ENCODE data around the gene TMEM236.

TMEM236 gene

GRCh38 chr10:17709492-17709891 lies 42.5 kb upstream of the TMEM236 start:
- Histone ChIP-seq H3K27me3 (replicated peaks; ENCODE audit: insufficient read depth, low read length) (no peaks in the 10 kb centered on the region), H3K79me2 (ENCODE audit: low read length) (no peaks in the 10 kb centered on the region), H4K20me1 (ENCODE audit: insufficient read depth, low read length) (no peaks in the 10 kb centered on the region), H3K9me2 (replicated peaks; ENCODE audit: insufficient read depth, low read length) (no peaks in the 10 kb centered on the region), H3K4me3 (ENCODE audit: low read length) (no peak overlapping the region), H3F3A (ENCODE audit: insufficient read depth, low read length) (no peaks in the 10 kb centered on the region), H3K36me3 (replicated peaks; ENCODE audit: insufficient read depth, low read length) (no peaks in the 10 kb centered on the region), H3K27ac (ENCODE audit: low read length) (no peak overlapping the region), H3K4me1 (ENCODE audit: low read length) (no peaks in the 10 kb centered on the region), H2AFZ (ENCODE audit: low read length) (no peak overlapping the region), H3K9ac (ENCODE audit: low read length) (no peak overlapping the region), H3K4me2 (ENCODE audit: low read depth, low read length) (no peak overlapping the region), H3K9me3 (replicated peaks; ENCODE audit: insufficient read depth, low read length) (no peaks in the 10 kb centered on the region)
- TF ChIP-seq EZH2phosphoT487 (IDR thresholded peaks at IDR 0.05; ENCODE audit: low read length) (no peak), EZH2 (optimal IDR thresholded peaks at IDR 0.05; ENCODE audit: low read depth, low read length) (no peak), CTCF (IDR thresholded peaks at IDR 0.05; ENCODE audit: low read length) (no peak)
- no peak for DNase-seq

- Histone ChIP-seq H3K9me3 (replicated peaks; ENCODE audit: insufficient read depth, low read length) (no peaks in the 10 kb centered on the region), H3K4me1 (ENCODE audit: low read length) (no peaks in the 10 kb centered on the region), H3K9ac (ENCODE audit: low read length) (no peak overlapping the region), H3F3A (ENCODE audit: insufficient read depth, low read length) (no peaks in the 10 kb centered on the region), H3K4me2 (ENCODE audit: low read depth, low read length) (no peak overlapping the region), H3K27me3 (replicated peaks; ENCODE audit: insufficient read depth, low read length) (no peaks in the 10 kb centered on the region), H3K9me2 (replicated peaks; ENCODE audit: insufficient read depth, low read length) (no peaks in the 10 kb centered on the region), H3K4me3 (ENCODE audit: low read length) (no peak overlapping the region), H2AFZ (ENCODE audit: low read length) (no peak overlapping the region), H4K20me1 (ENCODE audit: insufficient read depth, low read length) (no peaks in the 10 kb centered on the region), H3K79me2 (ENCODE audit: low read length) (no peaks in the 10 kb centered on the region), H3K27ac (ENCODE audit: low read length) (no peak overlapping the region), H3K36me3 (replicated peaks; ENCODE audit: insufficient read depth, low read length) (no peaks in the 10 kb centered on the region)
- TF ChIP-seq EZH2phosphoT487 (IDR thresholded peaks at IDR 0.05; ENCODE audit: low read length): no peak
- no peak for TF ChIP-seq CTCF (IDR thresholded peaks at IDR 0.05; ENCODE audit: low read length)
- no peak for TF ChIP-seq EZH2 (optimal IDR thresholded peaks at IDR 0.05; ENCODE audit: low read depth, low read length)
- no peak for DNase-seq
These were observed 41.8 kb upstream of the TMEM236 start for GRCh38 chr10:17710181-17710580.

GRCh38 chr10:17712053-17712452 lies 39.9 kb upstream of the TMEM236 start:
- Histone ChIP-seq H2AFZ (ENCODE audit: low read length) (no peak overlapping the region), H3K27me3 (replicated peaks; ENCODE audit: insufficient read depth, low read length) (no peaks in the 10 kb centered on the region), H3K9ac (ENCODE audit: low read length) (no peak overlapping the region), H3K4me3 (ENCODE audit: low read length) (no peak overlapping the region), H3K9me2 (replicated peaks; ENCODE audit: insufficient read depth, low read length) (no peaks in the 10 kb centered on the region), H3K79me2 (ENCODE audit: low read length) (no peaks in the 10 kb centered on the region), H3K4me2 (ENCODE audit: low read depth, low read length) (no peak overlapping the region), H3K36me3 (replicated peaks; ENCODE audit: insufficient read depth, low read length) (no peaks in the 10 kb centered on the region), H4K20me1 (ENCODE audit: insufficient read depth, low read length) (no peaks in the 10 kb centered on the region), H3F3A (ENCODE audit: insufficient read depth, low read length) (no peaks in the 10 kb centered on the region), H3K27ac (ENCODE audit: low read length) (no peak overlapping the region), H3K4me1 (ENCODE audit: low read length) (no peaks in the 10 kb centered on the region), H3K9me3 (replicated peaks; ENCODE audit: insufficient read depth, low read length) (no peaks in the 10 kb centered on the region)
- TF ChIP-seq EZH2phosphoT487 (IDR thresholded peaks at IDR 0.05; ENCODE audit: low read length) (no peak), CTCF (IDR thresholded peaks at IDR 0.05; ENCODE audit: low read length) (no peak), EZH2 (optimal IDR thresholded peaks at IDR 0.05; ENCODE audit: low read depth, low read length) (no peak)
- no peak for DNase-seq

Measured in MM.1S (cell line).